BJ (cell line): ENCODE results near the gene SREBF2. TPM values are rescaled to one million over a fixed set of nuclear protein-coding genes. Genes with fewer than 3 reads are reported as not detected.

ENCODE experiments used
- CTCF ChIA-PET: fragments of 350-600 bp; formaldehyde crosslinking; extraction: SDS; loops from one replicate; lab custom pipeline; 2021; ENCODE audit warnings: antibody characterized with exemption, inconsistent platforms; lab: Yijun Ruan, JAX
- POLR2A ChIA-PET: fragments of 300-600 bp; sonication (Branson Sonifier 250); formaldehyde crosslinking; extraction: SDS; loops from one replicate; lab custom pipeline; 2021; ENCODE audit warnings: antibody characterized with exemption; lab: Charles Lee
- DNase-seq: peaks from one replicate; pipeline ENCODE4 v3.0.0-alpha.2; 2011; ENCODE audit warnings: low read depth
- H3K27me3 ChIP-seq: 2 replicates; pipeline ENCODE4 v1.6.0; 2011; ENCODE audit warnings: low read length; ENCODE audit not compliant: control insufficient read depth, insufficient read depth
- H3K36me3 ChIP-seq: 2 replicates; pipeline ENCODE4 v1.5.1; 2011; ENCODE audit warnings: low read length; ENCODE audit not compliant: control insufficient read depth, insufficient read depth
- H3K4me3 ChIP-seq: 2 replicates; pipeline ENCODE4 v1.5.1; 2011; ENCODE audit warnings: low read depth, mild to moderate bottlenecking, control low read depth, low read length
- polyA plus RNA-seq: library from polyadenylated mRNA; depleted of rRNA; stranded (reverse); fragments of >200 nt; gene quantifications from 2 replicates; pipeline ENCODE4 v1.2.3, GENCODE V29; 2011
- TF ChIP-seq, protein P1 (sequence below): IDR thresholded peaks from 2 replicates; pipeline ENCODE4 v1.5.1; 2011; ENCODE audit warnings: low read depth, mild to moderate bottlenecking, control low read depth, inconsistent platforms, low read length, moderate library complexity; ENCODE audit not compliant: insufficient read depth

SREBF2 gene
- polyA plus RNA-seq, 1 experiment = 26.2 TPM

- ChIA-PET POLR2A (no interaction called here), CTCF (interaction anchor here (1.1 to 2.2 kb wide), 5 partner anchors 9 to 179 kb away, joined by 3 to 7 read pairs (median 5); no protein-coding TSS in a partner anchor)
- Histone ChIP-seq H3K36me3 (no peaks in the 10 kb centered on the region), H3K4me3 (no peak overlapping the region), H3K27me3 (no peaks in the 10 kb centered on the region)
- TF ChIP-seq, protein P1, sequence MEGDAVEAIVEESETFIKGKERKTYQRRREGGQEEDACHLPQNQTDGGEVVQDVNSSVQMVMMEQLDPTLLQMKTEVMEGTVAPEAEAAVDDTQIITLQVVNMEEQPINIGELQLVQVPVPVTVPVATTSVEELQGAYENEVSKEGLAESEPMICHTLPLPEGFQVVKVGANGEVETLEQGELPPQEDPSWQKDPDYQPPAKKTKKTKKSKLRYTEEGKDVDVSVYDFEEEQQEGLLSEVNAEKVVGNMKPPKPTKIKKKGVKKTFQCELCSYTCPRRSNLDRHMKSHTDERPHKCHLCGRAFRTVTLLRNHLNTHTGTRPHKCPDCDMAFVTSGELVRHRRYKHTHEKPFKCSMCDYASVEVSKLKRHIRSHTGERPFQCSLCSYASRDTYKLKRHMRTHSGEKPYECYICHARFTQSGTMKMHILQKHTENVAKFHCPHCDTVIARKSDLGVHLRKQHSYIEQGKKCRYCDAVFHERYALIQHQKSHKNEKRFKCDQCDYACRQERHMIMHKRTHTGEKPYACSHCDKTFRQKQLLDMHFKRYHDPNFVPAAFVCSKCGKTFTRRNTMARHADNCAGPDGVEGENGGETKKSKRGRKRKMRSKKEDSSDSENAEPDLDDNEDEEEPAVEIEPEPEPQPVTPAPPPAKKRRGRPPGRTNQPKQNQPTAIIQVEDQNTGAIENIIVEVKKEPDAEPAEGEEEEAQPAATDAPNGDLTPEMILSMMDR = no peak
- DNase-seq = no peak
Measured at GRCh38 chr22:41845380-41846267, 12.7 kb downstream of the SREBF2 start.

DNA sequence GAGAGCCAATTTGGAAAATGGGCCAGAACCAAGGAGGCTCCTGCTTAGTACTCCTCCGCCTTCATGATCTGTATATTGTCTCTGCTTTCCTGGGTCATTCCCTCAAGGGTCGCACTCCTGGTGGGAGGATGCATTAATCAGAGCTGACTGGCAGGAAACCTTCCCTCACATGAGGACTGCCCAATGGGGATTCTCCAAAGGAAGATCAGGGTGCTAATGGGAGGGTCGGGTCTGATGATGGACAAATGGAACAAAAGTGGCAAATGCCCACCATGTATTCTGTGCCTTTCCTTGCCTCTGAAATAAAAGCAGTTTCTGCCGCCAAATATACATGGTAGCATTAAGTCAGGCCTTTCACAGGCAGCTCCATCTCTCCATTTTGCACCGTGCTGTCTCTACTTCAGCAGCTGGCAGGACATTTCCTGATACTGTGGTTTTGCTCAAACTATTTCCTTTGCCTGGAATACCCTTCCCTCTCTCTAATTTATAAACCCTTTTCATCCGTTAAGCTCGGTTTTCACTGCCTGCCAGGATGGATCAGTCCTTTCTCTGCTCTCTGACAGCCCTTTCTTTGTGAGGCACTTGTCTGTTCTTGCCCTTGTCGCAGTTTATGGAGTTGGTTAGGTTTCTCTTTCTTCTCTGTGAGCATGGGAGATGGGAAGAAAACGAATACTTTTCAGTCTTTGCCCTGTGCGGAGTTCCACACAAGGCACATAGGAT, 13.5 kb downstream of the SREBF2 start:
- POLR2A ChIA-PET = no interaction called here

GRCh38 chr22:41847300-41847699, 14.4 kb downstream of the SREBF2 start:
- ChIA-PET CTCF (interaction anchor here (0.6 to 1.5 kb wide), 3 partner anchors 11 to 104 kb away, joined by 3 to 5 read pairs (median 3); no protein-coding TSS in a partner anchor), POLR2A (no interaction called here)

More for the DNA sequence above, 13.5 kb downstream of the SREBF2 start:
- Histone ChIP-seq H3K27me3 (no peaks in the 10 kb centered on the region), H3K36me3 (no peaks in the 10 kb centered on the region), H3K4me3 (no peak overlapping the region)
- TF ChIP-seq, protein P1 = no peak
- DNase-seq = no peak
- CTCF ChIA-PET = interaction anchor here (1.1 to 2.2 kb wide), 6 partner anchors 10 to 180 kb away, joined by 3 to 7 read pairs (median 4); no protein-coding TSS in a partner anchor

GRCh38 chr22:41848468-41848867, 15.6 kb downstream of the SREBF2 start:
- no peak for DNase-seq
- POLR2A ChIA-PET = no interaction called here
- Histone ChIP-seq H3K36me3 (no peaks in the 10 kb centered on the region), H3K27me3 (no peaks in the 10 kb centered on the region), H3K4me3 (no peak overlapping the region)
- TF ChIP-seq, protein P1 = no peak
- CTCF ChIA-PET = no interaction called here

More at GRCh38 chr22:41847300-41847699, 14.4 kb downstream of the SREBF2 start:
- Histone ChIP-seq H3K4me3 (no peak overlapping the region), H3K27me3 (no peaks in the 10 kb centered on the region), H3K36me3 (no peaks in the 10 kb centered on the region)
- TF ChIP-seq, protein P1 = no peak
- DNase-seq = no peak

DNA sequence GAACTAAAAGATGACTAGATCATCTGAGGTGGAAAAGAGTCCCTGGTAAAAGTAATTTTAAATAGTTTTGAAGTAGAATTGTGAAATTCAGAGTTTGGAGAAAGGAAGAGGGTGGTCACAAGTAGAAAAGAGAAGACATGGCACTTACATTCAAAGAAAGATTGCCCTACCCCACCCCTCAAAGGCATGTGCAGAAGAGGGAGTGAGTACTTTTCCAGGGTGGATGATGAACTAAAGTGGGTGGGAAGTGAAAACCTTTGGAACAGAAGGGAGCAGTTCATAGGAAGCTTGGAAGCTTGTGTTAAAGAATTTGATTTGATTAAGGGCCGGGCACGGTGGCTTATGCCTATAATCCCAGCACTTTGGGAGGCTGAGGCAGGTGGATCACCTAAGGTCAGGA, 23.6 kb downstream of the SREBF2 start:
- Histone ChIP-seq H3K36me3 (no peaks in the 10 kb centered on the region), H3K27me3 (no peaks in the 10 kb centered on the region), H3K4me3 (no peak overlapping the region)
- ChIA-PET POLR2A (no interaction called here), CTCF (interaction anchor here (0.9 to 4.0 kb wide), 6 partner anchors 11 to 159 kb away, joined by 3 to 13 read pairs (median 4); no protein-coding TSS in a partner anchor)
- TF ChIP-seq, protein P1 = no peak
- no peak for DNase-seq
